Measurements from ENCODE around the gene SRRM4.

DNA sequence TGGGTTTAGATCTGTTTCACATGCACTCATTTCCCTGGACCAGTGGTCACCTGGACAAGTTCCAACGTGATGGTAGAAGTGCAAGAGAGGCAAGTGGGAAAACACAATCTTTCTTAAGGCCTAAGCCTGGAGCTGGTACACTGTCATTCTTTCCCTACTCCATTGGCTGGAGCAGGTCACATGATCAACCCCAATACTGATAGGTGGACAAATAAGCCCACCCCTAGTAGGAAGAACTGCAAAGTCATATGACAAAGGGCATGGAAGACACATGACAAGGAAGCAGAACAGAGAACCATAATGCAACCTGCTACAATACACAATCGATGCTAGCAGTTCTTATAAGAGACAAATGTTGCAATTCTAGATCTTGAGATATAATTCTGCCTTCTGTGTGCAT lies 66.3 kb downstream of the SRRM4 start:
- no peak for TF ChIP-seq TBL1XR1 (IDR thresholded peaks at IDR 0.05; ENCODE audit: low read depth, low read length)
- TF ChIP-seq SREBF2 (IDR thresholded peaks at IDR 0.05; ENCODE audit: low read length) = no peak
- TF ChIP-seq POLR2AphosphoS5 (IDR thresholded peaks at IDR 0.05; ENCODE audit: low read length) = no peak
- TF ChIP-seq, protein P1, sequence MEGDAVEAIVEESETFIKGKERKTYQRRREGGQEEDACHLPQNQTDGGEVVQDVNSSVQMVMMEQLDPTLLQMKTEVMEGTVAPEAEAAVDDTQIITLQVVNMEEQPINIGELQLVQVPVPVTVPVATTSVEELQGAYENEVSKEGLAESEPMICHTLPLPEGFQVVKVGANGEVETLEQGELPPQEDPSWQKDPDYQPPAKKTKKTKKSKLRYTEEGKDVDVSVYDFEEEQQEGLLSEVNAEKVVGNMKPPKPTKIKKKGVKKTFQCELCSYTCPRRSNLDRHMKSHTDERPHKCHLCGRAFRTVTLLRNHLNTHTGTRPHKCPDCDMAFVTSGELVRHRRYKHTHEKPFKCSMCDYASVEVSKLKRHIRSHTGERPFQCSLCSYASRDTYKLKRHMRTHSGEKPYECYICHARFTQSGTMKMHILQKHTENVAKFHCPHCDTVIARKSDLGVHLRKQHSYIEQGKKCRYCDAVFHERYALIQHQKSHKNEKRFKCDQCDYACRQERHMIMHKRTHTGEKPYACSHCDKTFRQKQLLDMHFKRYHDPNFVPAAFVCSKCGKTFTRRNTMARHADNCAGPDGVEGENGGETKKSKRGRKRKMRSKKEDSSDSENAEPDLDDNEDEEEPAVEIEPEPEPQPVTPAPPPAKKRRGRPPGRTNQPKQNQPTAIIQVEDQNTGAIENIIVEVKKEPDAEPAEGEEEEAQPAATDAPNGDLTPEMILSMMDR (IDR thresholded peaks at IDR 0.05 in 2 of 3, conservative IDR thresholded peaks at IDR 0.05 in 1 of 3; ENCODE audit: control insufficient read depth in 2 of 3, extremely low read depth in 1 of 3, insufficient read depth in 1 of 3, low read depth in 3 of 3, low read length in 3 of 3) = no peak
